CD8-positive, alpha-beta memory T cell (primary cell): ENCODE measurements around the gene HLA-G. TPM values are rescaled to one million over a fixed set of nuclear protein-coding genes. Genes with fewer than 3 reads are reported as not detected.
"Not testable (repeated sequence)": the region's sequence is repeated elsewhere in the genome, so short reads cannot be mapped to it uniquely, and the experiment has no call there.

Experiments
- CTCF ChIA-PET: fragments of 350-600 bp; sonication (Branson Sonifier 250); formaldehyde crosslinking; loops from one replicate; lab custom pipeline; 2021; ENCODE audit warnings: antibody characterized with exemption; lab: Charles Lee
- POLR2A ChIA-PET: fragments of 350-600 bp; sonication (Branson Sonifier 250); formaldehyde crosslinking; loops from one replicate; lab custom pipeline; 2021; ENCODE audit warnings: antibody characterized with exemption; lab: Charles Lee
- DNase-seq, 5 donors: peaks; one replicate each; pipeline versions ENCODE4 v3.0.0 to v3.0.0-alpha.2; 2020 to 2022; ENCODE audit warnings: mixed read lengths in 1 of 5
- H3K27ac ChIP-seq: one replicate; pipeline ENCODE4 v1.7.0; 2013; ENCODE audit warnings: low read depth, mild to moderate bottlenecking, low read length, moderate library complexity
- H3K27me3 ChIP-seq: 2 replicates; pipeline ENCODE4 v1.7.0; 2013; ENCODE audit warnings: low read length, mild to moderate bottlenecking; ENCODE audit not compliant: insufficient read depth, poor library complexity, severe bottlenecking
- H3K36me3 ChIP-seq: 2 replicates; pipeline ENCODE4 v1.7.0; 2013; ENCODE audit warnings: mild to moderate bottlenecking, low read length, moderate library complexity; ENCODE audit not compliant: insufficient read depth
- H3K4me1 ChIP-seq: 2 replicates; pipeline ENCODE4 v1.7.0; 2013; ENCODE audit warnings: mild to moderate bottlenecking, low read length, moderate library complexity; ENCODE audit not compliant: insufficient read depth
- H3K4me3 ChIP-seq: 2 replicates; pipeline ENCODE4 v1.7.0; 2013; ENCODE audit warnings: mild to moderate bottlenecking, low read length
- H3K9me3 ChIP-seq: 2 replicates; pipeline ENCODE4 v1.7.0; 2013; ENCODE audit warnings: mild to moderate bottlenecking, low read length
- H3K27ac Mint-ChIP-seq, 8 donors: one replicate each; pipeline ENCODE4 v1.8.0; 2020 to 2021; ENCODE audit warnings: mixed read lengths in 8 of 8, mild to moderate bottlenecking in 6 of 8, inconsistent platforms in 3 of 8, moderate library complexity in 3 of 8
- H3K27me3 Mint-ChIP-seq, 2 donors: one replicate each; pipeline ENCODE4 v1.8.0; 2020 to 2021; ENCODE audit warnings: mixed read lengths in 2 of 2, mild to moderate bottlenecking in 1 of 2, moderate library complexity in 1 of 2
- H3K36me3 Mint-ChIP-seq, 3 donors: one replicate each; pipeline ENCODE4 v1.8.0; 2020 to 2021; ENCODE audit warnings: mixed read lengths in 3 of 3, inconsistent platforms in 1 of 3, mild to moderate bottlenecking in 1 of 3
- H3K4me1 Mint-ChIP-seq, 3 donors: one replicate each; pipeline ENCODE4 v1.8.0; 2020 to 2021; ENCODE audit warnings: mixed read lengths in 3 of 3, inconsistent platforms in 1 of 3, mild to moderate bottlenecking in 1 of 3
- H3K4me3 Mint-ChIP-seq, 7 donors: one replicate each; pipeline ENCODE4 v1.8.0; 2020 to 2021; ENCODE audit warnings: mixed read lengths in 7 of 7, mild to moderate bottlenecking in 6 of 7, moderate library complexity in 4 of 7, inconsistent platforms in 2 of 7
- H3K9me3 Mint-ChIP-seq, 5 donors: one replicate each; pipeline ENCODE4 v1.8.0; 2020 to 2022; ENCODE audit warnings: mixed read lengths in 5 of 5, mild to moderate bottlenecking in 3 of 5, moderate library complexity in 2 of 5, inconsistent platforms in 1 of 5
- polyA plus RNA-seq: library from polyadenylated mRNA; unstranded; fragments of 300-500 nt; fragmentation: Illumina TruSeq; gene quantifications from one replicate; pipeline ENCODE4 v1.2.3, GENCODE V29; 2021
- total RNA-seq, 2 experiments: library from RNA; stranded (reverse); gene quantifications; one replicate each; pipeline ENCODE4 v1.2.3, GENCODE V29; 2021

HLA-G gene
- total and polyA plus RNA-seq, 3 experiments from 2014 or later: 0.59 to 3.2 (median 0.69) TPM

GRCh38 chr6:29858006-29858405, 30.4 kb downstream of the HLA-G start:
- Histone ChIP-seq H3K9me3 (no peaks in the 10 kb centered on the region), H3K27me3 (peaks cover 5% of the 10 kb centered on the region), H3K27ac (no peak overlapping the region), H3K4me1 (no peaks in the 10 kb centered on the region), H3K36me3 (no peaks in the 10 kb centered on the region), H3K4me3 (no peak overlapping the region)
- peaks cover 13 to 59% of the 10 kb centered on the region in 2 donors for H3K27me3 Mint-ChIP-seq
- no peak overlapping the region for H3K4me3 Mint-ChIP-seq
- no peaks in the 10 kb centered on the region for H3K9me3 Mint-ChIP-seq
- no peak overlapping the region for H3K27ac Mint-ChIP-seq
- DNase-seq: no peak
- CTCF ChIA-PET: no interaction called here
- no peaks in the 10 kb centered on the region for H3K4me1 Mint-ChIP-seq
- POLR2A ChIA-PET: interaction anchor here (0.6 kb wide), 1 partner anchor 117 kb away, joined by 3 read pairs; no protein-coding TSS in a partner anchor
- peaks cover 0 to 3% (median 0%) of the 10 kb centered on the region in 3 donors for H3K36me3 Mint-ChIP-seq

GRCh38 chr6:29861521-29862255, 34.1 kb downstream of the HLA-G start:
- DNase-seq: no peak
- no peaks in the 10 kb centered on the region for H3K9me3 ChIP-seq
- H3K4me3 Mint-ChIP-seq: no peak overlapping the region
- H3K27ac ChIP-seq: no peak overlapping the region
- H3K36me3 ChIP-seq: no peaks in the 10 kb centered on the region
- CTCF ChIA-PET: interaction anchor here (1.0 to 2.5 kb wide), 3 partner anchors 13 to 38 kb away, joined by 3 to 7 read pairs (median 3); no protein-coding TSS in a partner anchor
- POLR2A ChIA-PET: no interaction called here
- H3K36me3 Mint-ChIP-seq: peaks cover 0 to 8% (median 0%) of the 10 kb centered on the region in 3 donors
- peaks cover 5% of the 10 kb centered on the region for H3K27me3 ChIP-seq
- H3K4me1 ChIP-seq: no peaks in the 10 kb centered on the region
- peaks cover 23 to 58% of the 10 kb centered on the region in 2 donors for H3K27me3 Mint-ChIP-seq
- no peak overlapping the region for H3K27ac Mint-ChIP-seq
- H3K4me3 ChIP-seq: no peak overlapping the region
- H3K9me3 Mint-ChIP-seq: no peaks in the 10 kb centered on the region
- H3K4me1 Mint-ChIP-seq: no peaks in the 10 kb centered on the region

GRCh38 chr6:29864037-29864810, 36.6 kb downstream of the HLA-G start:
- H3K27me3 ChIP-seq: peaks cover 5% of the 10 kb centered on the region
- Mint-ChIP-seq H3K27ac (no peak overlapping the region), H3K4me3 (no peak overlapping the region), H3K27me3 (peaks cover 31 to 67% of the 10 kb centered on the region in 2 donors), H3K9me3 (no peaks in the 10 kb centered on the region), H3K4me1 (no peaks in the 10 kb centered on the region), H3K36me3 (peaks cover 0 to 5% (median 0%) of the 10 kb centered on the region in 3 donors)
- H3K36me3 ChIP-seq: no peaks in the 10 kb centered on the region
- no peak overlapping the region for H3K27ac ChIP-seq
- no peak overlapping the region for H3K4me3 ChIP-seq
- ChIA-PET POLR2A (no interaction called here), CTCF (interaction anchor here (1.1 to 1.2 kb wide), 2 partner anchors 16 kb away, joined by 4 to 5 read pairs; no protein-coding TSS in a partner anchor)
- no peaks in the 10 kb centered on the region for H3K9me3 ChIP-seq
- H3K4me1 ChIP-seq: no peaks in the 10 kb centered on the region
- DNase-seq: no peak

- Mint-ChIP-seq H3K27ac (no peak overlapping the region), H3K36me3 (peaks cover 0 to 5% (median 0%) of the 10 kb centered on the region in 3 donors), H3K4me1 (no peaks in the 10 kb centered on the region), H3K9me3 (no peaks in the 10 kb centered on the region), H3K4me3 (no peak overlapping the region), H3K27me3 (peaks cover 29 to 64% of the 10 kb centered on the region in 2 donors)
- DNase-seq: no peak
- Histone ChIP-seq H3K27ac (no peak overlapping the region), H3K4me3 (no peak overlapping the region), H3K36me3 (no peaks in the 10 kb centered on the region), H3K9me3 (no peaks in the 10 kb centered on the region), H3K27me3 (peaks cover 4% of the 10 kb centered on the region), H3K4me1 (no peaks in the 10 kb centered on the region)
- CTCF ChIA-PET: no interaction called here
- POLR2A ChIA-PET: interaction anchor here (0.5 kb wide), 1 partner anchor 101 kb away, joined by 3 read pairs; no protein-coding TSS in a partner anchor
These were observed 38.0 kb downstream of the HLA-G start for GRCh38 chr6:29865631-29866030.

GRCh38 chr6:29870104-29870503, 42.5 kb downstream of the HLA-G start:
- Histone ChIP-seq H3K36me3 (no peaks in the 10 kb centered on the region), H3K27ac (no peak overlapping the region), H3K4me3 (no peak overlapping the region), H3K27me3 (no peaks in the 10 kb centered on the region), H3K4me1 (no peaks in the 10 kb centered on the region), H3K9me3 (no peaks in the 10 kb centered on the region)
- no peaks in the 10 kb centered on the region for H3K4me1 Mint-ChIP-seq
- H3K27ac Mint-ChIP-seq: no peak overlapping the region
- H3K27me3 Mint-ChIP-seq: peaks cover 14 to 30% of the 10 kb centered on the region in 2 donors
- ChIA-PET CTCF (no interaction called here), POLR2A (no interaction called here)
- no peak overlapping the region for H3K4me3 Mint-ChIP-seq
- no peaks in the 10 kb centered on the region for H3K9me3 Mint-ChIP-seq
- DNase-seq: no peak
- no peaks in the 10 kb centered on the region for H3K36me3 Mint-ChIP-seq

GRCh38 chr6:29872791-29873190, 45.2 kb downstream of the HLA-G start:
- H3K36me3 ChIP-seq: no peaks in the 10 kb centered on the region
- H3K27me3 ChIP-seq: no peaks in the 10 kb centered on the region
- no peak for DNase-seq
- no peaks in the 10 kb centered on the region for H3K4me1 Mint-ChIP-seq
- CTCF ChIA-PET: no interaction called here
- no peaks in the 10 kb centered on the region for H3K9me3 ChIP-seq
- H3K27ac Mint-ChIP-seq: no peak overlapping the region
- no peaks in the 10 kb centered on the region for H3K9me3 Mint-ChIP-seq
- POLR2A ChIA-PET: no interaction called here
- H3K4me3 Mint-ChIP-seq: no peak overlapping the region
- peaks cover 8 to 20% of the 10 kb centered on the region in 2 donors for H3K27me3 Mint-ChIP-seq
- no peak overlapping the region for H3K27ac ChIP-seq
- no peak overlapping the region for H3K4me3 ChIP-seq
- no peaks in the 10 kb centered on the region for H3K36me3 Mint-ChIP-seq
- H3K4me1 ChIP-seq: no peaks in the 10 kb centered on the region

GRCh38 chr6:29875257-29875656, 47.6 kb downstream of the HLA-G start:
- Mint-ChIP-seq H3K36me3 (no peaks in the 10 kb centered on the region), H3K9me3 (no peaks in the 10 kb centered on the region), H3K27ac (no peak overlapping the region), H3K4me1 (no peaks in the 10 kb centered on the region), H3K4me3 (no peak overlapping the region), H3K27me3 (peaks cover 0 to 18% of the 10 kb centered on the region in 2 donors)
- no peaks in the 10 kb centered on the region for H3K4me1 ChIP-seq
- no peak overlapping the region for H3K4me3 ChIP-seq
- no peaks in the 10 kb centered on the region for H3K36me3 ChIP-seq
- H3K9me3 ChIP-seq: no peaks in the 10 kb centered on the region
- ChIA-PET POLR2A (no interaction called here), CTCF (no interaction called here)
- DNase-seq: no peak
- no peaks in the 10 kb centered on the region for H3K27me3 ChIP-seq
- no peak overlapping the region for H3K27ac ChIP-seq

GRCh38 chr6:29875734-29876133, 48.1 kb downstream of the HLA-G start:
- H3K27me3 ChIP-seq, H3K4me1 ChIP-seq, DNase-seq, H3K9me3 ChIP-seq, H3K4me3 ChIP-seq, H3K27ac Mint-ChIP-seq, H3K27ac ChIP-seq, POLR2A ChIA-PET, H3K36me3 ChIP-seq, H3K4me1 Mint-ChIP-seq, CTCF ChIA-PET, H3K36me3 Mint-ChIP-seq, H3K9me3 Mint-ChIP-seq, H3K4me3 Mint-ChIP-seq: not testable (repeated sequence)
- peaks cover 0 to 18% of the 10 kb centered on the region in 2 donors for H3K27me3 Mint-ChIP-seq
